ENCODE measurements around the gene TYROBP. TPM values are rescaled to one million over a fixed set of nuclear protein-coding genes. Genes with fewer than 3 reads are reported as not detected.

TYROBP gene
- polyA plus RNA-seq, 2 of the 4 experiments (the other 2 are of a cell fraction): 0.21 TPM; not detected in 1

DNA sequence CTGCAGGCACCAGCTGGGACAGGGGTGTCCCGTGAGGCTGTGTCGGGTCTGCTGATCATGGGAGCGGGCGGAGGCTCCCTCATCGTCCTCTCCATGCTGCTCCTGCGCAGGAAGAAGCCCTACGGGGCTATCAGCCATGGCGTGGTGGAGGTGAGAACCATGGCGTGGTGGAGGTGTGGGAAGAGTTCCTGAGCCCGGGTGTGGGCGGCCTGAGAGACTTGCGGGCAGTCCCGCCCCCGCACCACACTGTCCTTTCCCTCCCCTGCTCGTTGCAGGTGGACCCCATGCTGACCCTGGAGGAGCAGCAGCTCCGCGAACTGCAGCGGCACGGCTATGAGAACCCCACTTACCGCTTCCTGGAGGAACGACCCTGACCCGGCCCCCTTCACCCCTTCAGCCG lies 29.0 kb downstream of the TYROBP start:
- ATAC-seq (no peak), DNase-seq (ENCODE audit: low read depth in 1 of 2, low spot score in 1 of 2) (no peak), FAIRE-seq (no peak)
- H3K9me3 ChIP-seq: no peaks in the 10 kb centered on the region
- TF ChIP-seq RAD21 (conservative IDR thresholded peaks at IDR 0.05 in 1 of 2, IDR thresholded peaks at IDR 0.05 in 1 of 2): no peak
- no peak for TF ChIP-seq POLR2AphosphoS2 (conservative IDR thresholded peaks at IDR 0.05; ENCODE audit: low read length)
- TF ChIP-seq, protein P1, sequence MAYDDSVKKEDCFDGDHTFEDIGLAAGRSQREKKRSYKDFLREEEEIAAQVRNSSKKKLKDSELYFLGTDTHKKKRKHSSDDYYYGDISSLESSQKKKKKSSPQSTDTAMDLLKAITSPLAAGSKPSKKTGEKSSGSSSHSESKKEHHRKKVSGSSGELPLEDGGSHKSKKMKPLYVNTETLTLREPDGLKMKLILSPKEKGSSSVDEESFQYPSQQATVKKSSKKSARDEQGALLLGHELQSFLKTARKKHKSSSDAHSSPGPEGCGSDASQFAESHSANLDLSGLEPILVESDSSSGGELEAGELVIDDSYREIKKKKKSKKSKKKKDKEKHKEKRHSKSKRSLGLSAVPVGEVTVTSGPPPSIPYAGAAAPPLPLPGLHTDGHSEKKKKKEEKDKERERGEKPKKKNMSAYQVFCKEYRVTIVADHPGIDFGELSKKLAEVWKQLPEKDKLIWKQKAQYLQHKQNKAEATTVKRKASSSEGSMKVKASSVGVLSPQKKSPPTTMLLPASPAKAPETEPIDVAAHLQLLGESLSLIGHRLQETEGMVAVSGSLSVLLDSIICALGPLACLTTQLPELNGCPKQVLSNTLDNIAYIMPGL (CRISPR knock-in tag; IDR thresholded peaks at IDR 0.05; ENCODE audit: borderline replicate concordance): no peak
- no peak for TF ChIP-seq RCOR1 (IDR thresholded peaks at IDR 0.05; ENCODE audit: low read depth, low read length)
- TF ChIP-seq ZC3H11A (IDR thresholded peaks at IDR 0.05): no peak
- no peak for TF ChIP-seq RARB (CRISPR knock-in tag; IDR thresholded peaks at IDR 0.05)
- no peak for TF ChIP-seq JUNB (IDR thresholded peaks at IDR 0.05)
- TF ChIP-seq, protein P2, sequence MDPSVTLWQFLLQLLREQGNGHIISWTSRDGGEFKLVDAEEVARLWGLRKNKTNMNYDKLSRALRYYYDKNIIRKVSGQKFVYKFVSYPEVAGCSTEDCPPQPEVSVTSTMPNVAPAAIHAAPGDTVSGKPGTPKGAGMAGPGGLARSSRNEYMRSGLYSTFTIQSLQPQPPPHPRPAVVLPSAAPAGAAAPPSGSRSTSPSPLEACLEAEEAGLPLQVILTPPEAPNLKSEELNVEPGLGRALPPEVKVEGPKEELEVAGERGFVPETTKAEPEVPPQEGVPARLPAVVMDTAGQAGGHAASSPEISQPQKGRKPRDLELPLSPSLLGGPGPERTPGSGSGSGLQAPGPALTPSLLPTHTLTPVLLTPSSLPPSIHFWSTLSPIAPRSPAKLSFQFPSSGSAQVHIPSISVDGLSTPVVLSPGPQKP (IDR thresholded peaks at IDR 0.05; ENCODE audit: low read depth, low read length): no peak
- no peak for TF ChIP-seq ESRRA (IDR thresholded peaks at IDR 0.05; ENCODE audit: borderline replicate concordance, low read length)
- TF ChIP-seq, protein P3, sequence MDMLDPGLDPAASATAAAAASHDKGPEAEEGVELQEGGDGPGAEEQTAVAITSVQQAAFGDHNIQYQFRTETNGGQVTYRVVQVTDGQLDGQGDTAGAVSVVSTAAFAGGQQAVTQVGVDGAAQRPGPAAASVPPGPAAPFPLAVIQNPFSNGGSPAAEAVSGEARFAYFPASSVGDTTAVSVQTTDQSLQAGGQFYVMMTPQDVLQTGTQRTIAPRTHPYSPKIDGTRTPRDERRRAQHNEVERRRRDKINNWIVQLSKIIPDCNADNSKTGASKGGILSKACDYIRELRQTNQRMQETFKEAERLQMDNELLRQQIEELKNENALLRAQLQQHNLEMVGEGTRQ (IDR thresholded peaks at IDR 0.05): no peak
- H3K4me1 ChIP-seq: peaks cover 7% of the 10 kb centered on the region
- no peak overlapping the region for H3K27ac ChIP-seq
- ChIA-PET POLR2A (interaction anchor here (0.9 to 1.1 kb wide), 4 partner anchors 9 to 131 kb away, joined by 3 to 12 read pairs (median 5); partner anchors contain the start of gene LIN37), CTCF (interaction anchor here (0.8 to 17.6 kb wide), 8 partner anchors 15 to 330 kb away, joined by 3 to 402 read pairs (median 3); partner anchors contain the start of gene THAP8)
- H3K4me3 ChIP-seq: no peak overlapping the region
- 72% methylated on average over 23 of the region's 23 CpGs for WGBS (ENCODE audit: missing lambda C conversion rate)
- peak overlapping the region; percentile 55; the same call in 1 of the 3 replicates for H3K4me2 ChIP-seq

GRCh38 chr19:35874392-35874930 lies 33.6 kb downstream of the TYROBP start:
- TF ChIP-seq EHF (CRISPR knock-in tag; IDR thresholded peaks at IDR 0.05) (no peak), SMC3 (IDR thresholded peaks at IDR 0.05) (no peak), E2F6 (IDR thresholded peaks at IDR 0.05; ENCODE audit: borderline replicate concordance, low read depth) (no peak), ESRRA (IDR thresholded peaks at IDR 0.05; ENCODE audit: borderline replicate concordance, low read length) (no peak), JUNB (IDR thresholded peaks at IDR 0.05) (no peak), ATOH8 (CRISPR knock-in tag; IDR thresholded peaks at IDR 0.05; ENCODE audit: low read depth) (no peak), FOSB (CRISPR knock-in tag; IDR thresholded peaks at IDR 0.05) (no peak), ZNF302 (CRISPR knock-in tag; IDR thresholded peaks at IDR 0.05) (no peak), EHMT2 (IDR thresholded peaks at IDR 0.05; ENCODE audit: low read depth) (no peak), TP53 (CRISPR knock-in tag; IDR thresholded peaks at IDR 0.05) (no peak), ZFP36 (IDR thresholded peaks at IDR 0.05; ENCODE audit: borderline replicate concordance, partially characterized antibody) (no peak), RNF2 (IDR thresholded peaks at IDR 0.05; ENCODE audit: borderline replicate concordance, low read depth) (no peak), CBX2 (IDR thresholded peaks at IDR 0.05; ENCODE audit: borderline replicate concordance, low read depth) (no peak)
- TF ChIP-seq, protein P1 (CRISPR knock-in tag; IDR thresholded peaks at IDR 0.05; ENCODE audit: borderline replicate concordance): no peak
- TF ChIP-seq, protein P4, sequence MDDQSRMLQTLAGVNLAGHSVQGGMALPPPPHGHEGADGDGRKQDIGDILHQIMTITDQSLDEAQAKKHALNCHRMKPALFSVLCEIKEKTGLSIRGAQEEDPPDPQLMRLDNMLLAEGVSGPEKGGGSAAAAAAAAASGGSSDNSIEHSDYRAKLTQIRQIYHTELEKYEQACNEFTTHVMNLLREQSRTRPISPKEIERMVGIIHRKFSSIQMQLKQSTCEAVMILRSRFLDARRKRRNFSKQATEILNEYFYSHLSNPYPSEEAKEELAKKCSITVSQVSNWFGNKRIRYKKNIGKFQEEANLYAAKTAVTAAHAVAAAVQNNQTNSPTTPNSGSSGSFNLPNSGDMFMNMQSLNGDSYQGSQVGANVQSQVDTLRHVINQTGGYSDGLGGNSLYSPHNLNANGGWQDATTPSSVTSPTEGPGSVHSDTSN (IDR thresholded peaks at IDR 0.05): no peak
- Histone ChIP-seq H3K4me3 (no peak overlapping the region), H3K4me2 (no peak overlapping the region), H3K27ac (no peak overlapping the region), H3K9me3 (no peaks in the 10 kb centered on the region), H3K4me1 (peaks cover 8% of the 10 kb centered on the region)
- CTCF ChIA-PET: interaction anchor here (1.2 to 1.8 kb wide), 2 partner anchors 19 to 42 kb away, joined by 3 to 7 read pairs; no protein-coding TSS in a partner anchor
- 89% methylated on average over 32 of the region's 32 CpGs for WGBS (ENCODE audit: missing lambda C conversion rate)
- POLR2A ChIA-PET: no interaction called here
- DNase-seq (ENCODE audit: low read depth in 1 of 2, low spot score in 1 of 2) (no peak), ATAC-seq (no peak), FAIRE-seq (no peak)
